ENCODE measurements around the gene TMEM259. TPM values are rescaled to one million over a fixed set of nuclear protein-coding genes. Genes with fewer than 3 reads are reported as not detected.

Gene TMEM259
- total and polyA plus RNA-seq, 2 of the 13 experiments (the other 11 are each of a cell fraction or from before 2014, with no cell fraction given): 64.7 to 164 TPM

DNA sequence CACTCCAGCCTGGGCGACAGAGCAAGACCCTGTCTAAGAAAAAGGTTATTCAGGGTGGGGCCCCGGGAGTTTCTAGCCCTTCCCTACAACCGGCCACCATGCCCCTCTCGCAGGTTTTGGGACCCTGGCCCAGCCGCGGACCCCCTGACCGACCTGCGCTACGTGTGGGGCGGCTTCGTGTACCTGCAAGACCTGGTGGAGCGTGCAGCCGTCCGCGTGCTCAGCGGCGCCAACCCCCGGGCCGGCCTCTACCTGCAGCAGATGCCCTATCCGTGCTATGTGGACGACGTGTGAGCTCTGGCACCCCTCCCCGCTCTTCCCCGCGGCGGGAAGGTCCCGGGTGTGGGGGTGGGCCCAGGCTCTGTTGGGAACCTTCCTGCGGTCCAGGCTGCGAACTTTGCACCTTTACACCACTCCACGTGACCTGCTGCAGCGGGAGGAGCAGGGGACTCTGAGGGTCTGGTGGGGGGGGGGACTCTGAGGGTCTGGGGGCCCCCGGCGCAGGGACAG lies 25.2 kb upstream of the TMEM259 start (continued):
- no peak for TF ChIP-seq HNRNPUL1 (IDR thresholded peaks at IDR 0.05; ENCODE audit: low read depth, low read length)
- TF ChIP-seq ZNF747 (CRISPR knock-in tag; IDR thresholded peaks at IDR 0.05; ENCODE audit: borderline replicate concordance): no peak
- no peak for TF ChIP-seq NR2F2 (IDR thresholded peaks at IDR 0.05; ENCODE audit: borderline replicate concordance, low read depth)
- TF ChIP-seq ZNF12 (CRISPR knock-in tag; IDR thresholded peaks at IDR 0.05): no peak
- TF ChIP-seq, protein P1, sequence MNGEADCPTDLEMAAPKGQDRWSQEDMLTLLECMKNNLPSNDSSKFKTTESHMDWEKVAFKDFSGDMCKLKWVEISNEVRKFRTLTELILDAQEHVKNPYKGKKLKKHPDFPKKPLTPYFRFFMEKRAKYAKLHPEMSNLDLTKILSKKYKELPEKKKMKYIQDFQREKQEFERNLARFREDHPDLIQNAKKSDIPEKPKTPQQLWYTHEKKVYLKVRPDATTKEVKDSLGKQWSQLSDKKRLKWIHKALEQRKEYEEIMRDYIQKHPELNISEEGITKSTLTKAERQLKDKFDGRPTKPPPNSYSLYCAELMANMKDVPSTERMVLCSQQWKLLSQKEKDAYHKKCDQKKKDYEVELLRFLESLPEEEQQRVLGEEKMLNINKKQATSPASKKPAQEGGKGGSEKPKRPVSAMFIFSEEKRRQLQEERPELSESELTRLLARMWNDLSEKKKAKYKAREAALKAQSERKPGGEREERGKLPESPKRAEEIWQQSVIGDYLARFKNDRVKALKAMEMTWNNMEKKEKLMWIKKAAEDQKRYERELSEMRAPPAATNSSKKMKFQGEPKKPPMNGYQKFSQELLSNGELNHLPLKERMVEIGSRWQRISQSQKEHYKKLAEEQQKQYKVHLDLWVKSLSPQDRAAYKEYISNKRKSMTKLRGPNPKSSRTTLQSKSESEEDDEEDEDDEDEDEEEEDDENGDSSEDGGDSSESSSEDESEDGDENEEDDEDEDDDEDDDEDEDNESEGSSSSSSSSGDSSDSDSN (CRISPR knock-in tag; IDR thresholded peaks at IDR 0.05): no peak
- 0 out of 2 replicates have a peak, but pooled peaks have one; percentile 7 for TF ChIP-seq ZNF724P (CRISPR knock-in tag; IDR thresholded peaks at IDR 0.05; ENCODE audit: borderline replicate concordance)
- TF ChIP-seq, protein P2, sequence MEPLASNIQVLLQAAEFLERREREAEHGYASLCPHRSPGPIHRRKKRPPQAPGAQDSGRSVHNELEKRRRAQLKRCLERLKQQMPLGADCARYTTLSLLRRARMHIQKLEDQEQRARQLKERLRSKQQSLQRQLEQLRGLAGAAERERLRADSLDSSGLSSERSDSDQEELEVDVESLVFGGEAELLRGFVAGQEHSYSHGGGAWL (CRISPR knock-in tag; IDR thresholded peaks at IDR 0.05): peak; percentile 54; the same call in 1 of the 2 replicates
- TF ChIP-seq TOE1 (CRISPR knock-in tag; IDR thresholded peaks at IDR 0.05): no peak
- TF ChIP-seq ZNF160 (CRISPR knock-in tag; IDR thresholded peaks at IDR 0.05): no peak
- TF ChIP-seq, protein P3, sequence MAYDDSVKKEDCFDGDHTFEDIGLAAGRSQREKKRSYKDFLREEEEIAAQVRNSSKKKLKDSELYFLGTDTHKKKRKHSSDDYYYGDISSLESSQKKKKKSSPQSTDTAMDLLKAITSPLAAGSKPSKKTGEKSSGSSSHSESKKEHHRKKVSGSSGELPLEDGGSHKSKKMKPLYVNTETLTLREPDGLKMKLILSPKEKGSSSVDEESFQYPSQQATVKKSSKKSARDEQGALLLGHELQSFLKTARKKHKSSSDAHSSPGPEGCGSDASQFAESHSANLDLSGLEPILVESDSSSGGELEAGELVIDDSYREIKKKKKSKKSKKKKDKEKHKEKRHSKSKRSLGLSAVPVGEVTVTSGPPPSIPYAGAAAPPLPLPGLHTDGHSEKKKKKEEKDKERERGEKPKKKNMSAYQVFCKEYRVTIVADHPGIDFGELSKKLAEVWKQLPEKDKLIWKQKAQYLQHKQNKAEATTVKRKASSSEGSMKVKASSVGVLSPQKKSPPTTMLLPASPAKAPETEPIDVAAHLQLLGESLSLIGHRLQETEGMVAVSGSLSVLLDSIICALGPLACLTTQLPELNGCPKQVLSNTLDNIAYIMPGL (CRISPR knock-in tag; IDR thresholded peaks at IDR 0.05; ENCODE audit: borderline replicate concordance in 1 of 2, low read depth in 1 of 2): peak in 1 of 2 experiments; percentile 40; a peak in 1 of 4 replicates
- no peak for TF ChIP-seq SSRP1 (CRISPR knock-in tag; IDR thresholded peaks at IDR 0.05)
- peak; percentile 50; the same call in 1 of the 2 replicates for TF ChIP-seq SP5 (CRISPR knock-in tag; IDR thresholded peaks at IDR 0.05; ENCODE audit: borderline replicate concordance, low read depth)
- TF ChIP-seq ZSCAN22 (CRISPR knock-in tag; IDR thresholded peaks at IDR 0.05): no peak
- TF ChIP-seq, protein P4, sequence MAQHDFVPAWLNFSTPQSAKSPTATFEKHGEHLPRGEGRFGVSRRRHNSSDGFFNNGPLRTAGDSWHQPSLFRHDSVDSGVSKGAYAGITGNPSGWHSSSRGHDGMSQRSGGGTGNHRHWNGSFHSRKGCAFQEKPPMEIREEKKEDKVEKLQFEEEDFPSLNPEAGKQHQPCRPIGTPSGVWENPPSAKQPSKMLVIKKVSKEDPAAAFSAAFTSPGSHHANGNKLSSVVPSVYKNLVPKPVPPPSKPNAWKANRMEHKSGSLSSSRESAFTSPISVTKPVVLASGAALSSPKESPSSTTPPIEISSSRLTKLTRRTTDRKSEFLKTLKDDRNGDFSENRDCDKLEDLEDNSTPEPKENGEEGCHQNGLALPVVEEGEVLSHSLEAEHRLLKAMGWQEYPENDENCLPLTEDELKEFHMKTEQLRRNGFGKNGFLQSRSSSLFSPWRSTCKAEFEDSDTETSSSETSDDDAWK (CRISPR knock-in tag; IDR thresholded peaks at IDR 0.05): no peak
- TF ChIP-seq FOXJ3 (CRISPR knock-in tag; IDR thresholded peaks at IDR 0.05; ENCODE audit: borderline replicate concordance): no peak
- TF ChIP-seq, protein P5, sequence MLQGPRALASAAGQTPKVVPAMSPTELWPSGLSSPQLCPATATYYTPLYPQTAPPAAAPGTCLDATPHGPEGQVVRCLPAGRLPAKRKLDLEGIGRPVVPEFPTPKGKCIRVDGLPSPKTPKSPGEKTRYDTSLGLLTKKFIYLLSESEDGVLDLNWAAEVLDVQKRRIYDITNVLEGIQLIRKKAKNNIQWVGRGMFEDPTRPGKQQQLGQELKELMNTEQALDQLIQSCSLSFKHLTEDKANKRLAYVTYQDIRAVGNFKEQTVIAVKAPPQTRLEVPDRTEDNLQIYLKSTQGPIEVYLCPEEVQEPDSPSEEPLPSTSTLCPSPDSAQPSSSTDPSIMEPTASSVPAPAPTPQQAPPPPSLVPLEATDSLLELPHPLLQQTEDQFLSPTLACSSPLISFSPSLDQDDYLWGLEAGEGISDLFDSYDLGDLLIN (CRISPR knock-in tag; IDR thresholded peaks at IDR 0.05; ENCODE audit: borderline replicate concordance): peak; percentile 30; the same call in 1 of the 2 replicates
- TF ChIP-seq ZNF460 (CRISPR knock-in tag; IDR thresholded peaks at IDR 0.05; ENCODE audit: borderline replicate concordance): no peak; the same call in 1 of the 2 replicates
- TF ChIP-seq, protein P6, sequence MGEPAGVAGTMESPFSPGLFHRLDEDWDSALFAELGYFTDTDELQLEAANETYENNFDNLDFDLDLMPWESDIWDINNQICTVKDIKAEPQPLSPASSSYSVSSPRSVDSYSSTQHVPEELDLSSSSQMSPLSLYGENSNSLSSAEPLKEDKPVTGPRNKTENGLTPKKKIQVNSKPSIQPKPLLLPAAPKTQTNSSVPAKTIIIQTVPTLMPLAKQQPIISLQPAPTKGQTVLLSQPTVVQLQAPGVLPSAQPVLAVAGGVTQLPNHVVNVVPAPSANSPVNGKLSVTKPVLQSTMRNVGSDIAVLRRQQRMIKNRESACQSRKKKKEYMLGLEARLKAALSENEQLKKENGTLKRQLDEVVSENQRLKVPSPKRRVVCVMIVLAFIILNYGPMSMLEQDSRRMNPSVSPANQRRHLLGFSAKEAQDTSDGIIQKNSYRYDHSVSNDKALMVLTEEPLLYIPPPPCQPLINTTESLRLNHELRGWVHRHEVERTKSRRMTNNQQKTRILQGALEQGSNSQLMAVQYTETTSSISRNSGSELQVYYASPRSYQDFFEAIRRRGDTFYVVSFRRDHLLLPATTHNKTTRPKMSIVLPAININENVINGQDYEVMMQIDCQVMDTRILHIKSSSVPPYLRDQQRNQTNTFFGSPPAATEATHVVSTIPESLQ (CRISPR knock-in tag; conservative IDR thresholded peaks at IDR 0.05): no peak
- TF ChIP-seq, protein P7, sequence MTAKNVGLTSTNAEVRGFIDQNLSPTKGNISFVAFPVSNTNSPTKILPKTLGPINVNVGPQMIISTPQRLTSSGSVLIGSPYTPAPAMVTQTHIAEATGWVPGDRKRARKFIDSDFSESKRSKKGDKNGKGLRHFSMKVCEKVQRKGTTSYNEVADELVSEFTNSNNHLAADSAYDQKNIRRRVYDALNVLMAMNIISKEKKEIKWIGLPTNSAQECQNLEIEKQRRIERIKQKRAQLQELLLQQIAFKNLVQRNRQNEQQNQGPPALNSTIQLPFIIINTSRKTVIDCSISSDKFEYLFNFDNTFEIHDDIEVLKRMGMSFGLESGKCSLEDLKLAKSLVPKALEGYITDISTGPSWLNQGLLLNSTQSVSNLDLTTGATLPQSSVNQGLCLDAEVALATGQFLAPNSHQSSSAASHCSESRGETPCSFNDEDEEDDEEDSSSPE (CRISPR knock-in tag; IDR thresholded peaks at IDR 0.05): peak; percentile 78

Measured in HepG2 (cell line).